HepG2 (cell line): ENCODE results near the gene RHOT2. TPM values are rescaled to one million over a fixed set of nuclear protein-coding genes. Genes with fewer than 3 reads are reported as not detected.
A peak's percentile ranks its signal among the peaks of the same experiment; 100 is the strongest.

ENCODE experiments used
- CREM ChIP-seq, 2 experiments: sonication (generic) in 1 of 2; formaldehyde crosslinking in 1 of 2; IDR thresholded peaks; 2 replicates each; pipeline versions ENCODE4 v1.4.0 to v1.6.1; 2016 to 2020; ENCODE audit warnings: antibody characterized with exemption in 1 of 2, mild to moderate bottlenecking in 1 of 2, missing genetic modification reagents in 1 of 2
- DMAP1 ChIP-seq: IDR thresholded peaks from 2 replicates; pipeline ENCODE4 v1.6.1; 2016
- JARID2 ChIP-seq: sonication (generic); formaldehyde crosslinking; IDR thresholded peaks from 2 replicates; pipeline ENCODE4 v1.8.1; 2023; ENCODE audit warnings: missing genetic modification reagents, inconsistent platforms; ENCODE audit not compliant: insufficient replicate concordance
- MEIS1 ChIP-seq: sonication (generic); formaldehyde crosslinking; IDR thresholded peaks from 2 replicates; pipeline ENCODE4 v1.9.0; 2021; ENCODE audit warnings: mild to moderate bottlenecking, missing genetic modification reagents, moderate library complexity, borderline replicate concordance
- RAD21 ChIP-seq: fragments of 450-650 bp; formaldehyde crosslinking; IDR thresholded peaks from 2 replicates; pipeline ENCODE4 v1.5.0; 2020; ENCODE audit warnings: mild to moderate bottlenecking
- SALL1 ChIP-seq: sonication (generic); formaldehyde crosslinking; IDR thresholded peaks from 2 replicates; pipeline ENCODE4 v1.8.0; 2022; ENCODE audit warnings: mild to moderate bottlenecking, missing genetic modification reagents
- U2AF1 ChIP-seq: fragments of 200-400 bp; formaldehyde crosslinking; optimal IDR thresholded peaks from 2 replicates; pipeline ENCODE3; 2017; ENCODE audit warnings: mild to moderate bottlenecking, low read depth, low read length
- ZNF263 ChIP-seq: sonication (generic); formaldehyde crosslinking; IDR thresholded peaks from 2 replicates; pipeline ENCODE4 v1.4.0; 2020; ENCODE audit warnings: missing genetic modification reagents
- ZNF331 ChIP-seq: sonication (generic); formaldehyde crosslinking; IDR thresholded peaks from 2 replicates; pipeline ENCODE4 v1.4.0; 2020; ENCODE audit warnings: missing genetic modification reagents
- ZNF670 ChIP-seq: sonication (generic); formaldehyde crosslinking; IDR thresholded peaks from 2 replicates; pipeline ENCODE4 v1.8.0; 2022; ENCODE audit warnings: mild to moderate bottlenecking, missing genetic modification reagents, borderline replicate concordance
- ZNF678 ChIP-seq: sonication (generic); formaldehyde crosslinking; IDR thresholded peaks from 2 replicates; pipeline ENCODE4 v1.4.0; 2020; ENCODE audit warnings: mild to moderate bottlenecking, missing genetic modification reagents
- ZNF816 ChIP-seq: sonication (generic); formaldehyde crosslinking; IDR thresholded peaks from 2 replicates; pipeline ENCODE4 v1.8.0; 2022; ENCODE audit warnings: missing genetic modification reagents, mild to moderate bottlenecking, borderline replicate concordance
- polyA plus RNA-seq, 8 experiments: library from polyadenylated mRNA; depleted of rRNA in 3 of 8; stranded (reverse) in 7 of 8; unstranded in 1 of 8; fragments of >200 nt; fragmentation: Illumina TruSeq in 4 of 8; extraction: Trizol in 4 of 8; gene quantifications; 2 replicates each; pipeline versions ENCODE4 v1.2.1 to v1.2.3, GENCODE V29; 2011 to 2016; ENCODE audit warnings: low read depth in 4 of 8, missing spikeins in 1 of 8, mixed read lengths in 1 of 8; ENCODE audit not compliant: insufficient read depth in 1 of 8
- total RNA-seq, 5 experiments: library from RNA; depleted of rRNA; stranded (reverse); fragments of >200 nt; fragmentation: Illumina TruSeq; extraction: Trizol; gene quantifications; 2 replicates each; pipeline ENCODE4 v1.2.3, GENCODE V29; 2016; ENCODE audit warnings: low read depth in 1 of 5
- TF ChIP-seq, protein P1 (sequence below): sonication (generic); formaldehyde crosslinking; IDR thresholded peaks from 2 replicates; pipeline ENCODE4 v1.9.0; 2021; ENCODE audit warnings: mild to moderate bottlenecking, missing genetic modification reagents
- TF ChIP-seq, protein P2 (sequence below): sonication (generic); formaldehyde crosslinking; IDR thresholded peaks from 2 replicates; pipeline ENCODE4 v1.5.1; 2020; ENCODE audit warnings: missing genetic modification reagents, mild to moderate bottlenecking, borderline replicate concordance
- TF ChIP-seq, protein P3 (sequence below): sonication (generic); formaldehyde crosslinking; IDR thresholded peaks from 2 replicates; pipeline ENCODE4 v1.4.0; 2020; ENCODE audit warnings: missing genetic modification reagents
- TF ChIP-seq, protein P4 (sequence below): IDR thresholded peaks from 2 replicates; pipeline ENCODE4 v1.6.1; 2012; ENCODE audit warnings: inconsistent platforms

Gene RHOT2
- total and polyA plus RNA-seq, 2 of the 13 experiments (the other 11 are each of a cell fraction or from before 2014, with no cell fraction given), result 63.6 to 76.9 TPM

DNA sequence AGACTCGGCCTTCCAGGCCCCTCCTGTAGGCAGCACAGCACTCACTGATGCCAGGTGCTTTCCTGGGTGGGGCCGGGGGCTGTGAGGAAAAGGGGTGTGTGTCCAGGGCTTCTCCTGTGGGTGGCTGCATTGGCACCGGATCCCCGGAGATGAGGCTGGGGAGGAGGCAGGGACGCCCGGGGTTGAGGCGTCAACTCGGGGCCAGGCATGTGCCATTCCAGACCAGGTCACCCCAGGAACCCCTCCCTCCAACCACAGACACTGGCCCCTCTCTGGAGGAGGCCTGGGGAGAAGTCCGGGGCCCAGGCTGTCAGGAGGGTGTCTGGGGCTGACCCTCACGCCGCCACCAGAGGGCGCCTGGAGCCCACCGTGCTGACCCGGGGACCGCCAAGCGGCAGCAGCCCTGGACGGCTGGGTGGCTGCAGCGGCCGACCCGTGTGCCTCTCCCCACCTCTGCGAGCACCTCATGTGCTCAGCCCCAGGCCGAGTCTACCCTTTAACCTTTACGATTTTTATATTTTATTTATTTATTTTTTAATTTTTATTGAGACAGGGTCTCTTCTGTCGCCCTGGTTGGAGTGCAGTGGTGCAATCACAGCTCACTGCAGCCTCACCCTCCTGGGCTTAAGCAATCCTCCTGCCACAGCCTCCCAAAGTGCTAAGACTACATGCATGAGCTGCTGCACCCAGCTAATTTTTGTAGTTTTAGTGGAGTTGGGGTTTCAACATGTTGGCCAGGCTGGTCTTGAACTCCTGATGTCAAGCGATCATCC is 43.8 kb downstream of the RHOT2 start (continued):
- TF ChIP-seq, protein P1, sequence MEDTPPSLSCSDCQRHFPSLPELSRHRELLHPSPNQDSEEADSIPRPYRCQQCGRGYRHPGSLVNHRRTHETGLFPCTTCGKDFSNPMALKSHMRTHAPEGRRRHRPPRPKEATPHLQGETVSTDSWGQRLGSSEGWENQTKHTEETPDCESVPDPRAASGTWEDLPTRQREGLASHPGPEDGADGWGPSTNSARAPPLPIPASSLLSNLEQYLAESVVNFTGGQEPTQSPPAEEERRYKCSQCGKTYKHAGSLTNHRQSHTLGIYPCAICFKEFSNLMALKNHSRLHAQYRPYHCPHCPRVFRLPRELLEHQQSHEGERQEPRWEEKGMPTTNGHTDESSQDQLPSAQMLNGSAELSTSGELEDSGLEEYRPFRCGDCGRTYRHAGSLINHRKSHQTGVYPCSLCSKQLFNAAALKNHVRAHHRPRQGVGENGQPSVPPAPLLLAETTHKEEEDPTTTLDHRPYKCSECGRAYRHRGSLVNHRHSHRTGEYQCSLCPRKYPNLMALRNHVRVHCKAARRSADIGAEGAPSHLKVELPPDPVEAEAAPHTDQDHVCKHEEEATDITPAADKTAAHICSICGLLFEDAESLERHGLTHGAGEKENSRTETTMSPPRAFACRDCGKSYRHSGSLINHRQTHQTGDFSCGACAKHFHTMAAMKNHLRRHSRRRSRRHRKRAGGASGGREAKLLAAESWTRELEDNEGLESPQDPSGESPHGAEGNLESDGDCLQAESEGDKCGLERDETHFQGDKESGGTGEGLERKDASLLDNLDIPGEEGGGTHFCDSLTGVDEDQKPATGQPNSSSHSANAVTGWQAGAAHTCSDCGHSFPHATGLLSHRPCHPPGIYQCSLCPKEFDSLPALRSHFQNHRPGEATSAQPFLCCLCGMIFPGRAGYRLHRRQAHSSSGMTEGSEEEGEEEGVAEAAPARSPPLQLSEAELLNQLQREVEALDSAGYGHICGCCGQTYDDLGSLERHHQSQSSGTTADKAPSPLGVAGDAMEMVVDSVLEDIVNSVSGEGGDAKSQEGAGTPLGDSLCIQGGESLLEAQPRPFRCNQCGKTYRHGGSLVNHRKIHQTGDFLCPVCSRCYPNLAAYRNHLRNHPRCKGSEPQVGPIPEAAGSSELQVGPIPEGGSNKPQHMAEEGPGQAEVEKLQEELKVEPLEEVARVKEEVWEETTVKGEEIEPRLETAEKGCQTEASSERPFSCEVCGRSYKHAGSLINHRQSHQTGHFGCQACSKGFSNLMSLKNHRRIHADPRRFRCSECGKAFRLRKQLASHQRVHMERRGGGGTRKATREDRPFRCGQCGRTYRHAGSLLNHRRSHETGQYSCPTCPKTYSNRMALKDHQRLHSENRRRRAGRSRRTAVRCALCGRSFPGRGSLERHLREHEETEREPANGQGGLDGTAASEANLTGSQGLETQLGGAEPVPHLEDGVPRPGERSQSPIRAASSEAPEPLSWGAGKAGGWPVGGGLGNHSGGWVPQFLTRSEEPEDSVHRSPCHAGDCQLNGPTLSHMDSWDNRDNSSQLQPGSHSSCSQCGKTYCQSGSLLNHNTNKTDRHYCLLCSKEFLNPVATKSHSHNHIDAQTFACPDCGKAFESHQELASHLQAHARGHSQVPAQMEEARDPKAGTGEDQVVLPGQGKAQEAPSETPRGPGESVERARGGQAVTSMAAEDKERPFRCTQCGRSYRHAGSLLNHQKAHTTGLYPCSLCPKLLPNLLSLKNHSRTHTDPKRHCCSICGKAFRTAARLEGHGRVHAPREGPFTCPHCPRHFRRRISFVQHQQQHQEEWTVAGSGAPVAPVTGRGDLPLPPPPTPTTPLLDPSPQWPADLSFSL, result no peak
- no peak for TF ChIP-seq CREM (IDR thresholded peaks at IDR 0.05)
- no peak for TF ChIP-seq CREM (CRISPR knock-in tag; IDR thresholded peaks at IDR 0.05)
- TF ChIP-seq DMAP1, result no peak
- TF ChIP-seq, protein P2, sequence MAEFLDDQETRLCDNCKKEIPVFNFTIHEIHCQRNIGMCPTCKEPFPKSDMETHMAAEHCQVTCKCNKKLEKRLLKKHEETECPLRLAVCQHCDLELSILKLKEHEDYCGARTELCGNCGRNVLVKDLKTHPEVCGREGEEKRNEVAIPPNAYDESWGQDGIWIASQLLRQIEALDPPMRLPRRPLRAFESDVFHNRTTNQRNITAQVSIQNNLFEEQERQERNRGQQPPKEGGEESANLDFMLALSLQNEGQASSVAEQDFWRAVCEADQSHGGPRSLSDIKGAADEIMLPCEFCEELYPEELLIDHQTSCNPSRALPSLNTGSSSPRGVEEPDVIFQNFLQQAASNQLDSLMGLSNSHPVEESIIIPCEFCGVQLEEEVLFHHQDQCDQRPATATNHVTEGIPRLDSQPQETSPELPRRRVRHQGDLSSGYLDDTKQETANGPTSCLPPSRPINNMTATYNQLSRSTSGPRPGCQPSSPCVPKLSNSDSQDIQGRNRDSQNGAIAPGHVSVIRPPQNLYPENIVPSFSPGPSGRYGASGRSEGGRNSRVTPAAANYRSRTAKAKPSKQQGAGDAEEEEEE (CRISPR knock-in tag), result no peak
- TF ChIP-seq ZNF816, result no peak
- no peak for TF ChIP-seq ZNF678
- TF ChIP-seq MEIS1 (CRISPR knock-in tag), result peak; percentile 46; the same call in 1 of the 2 replicates
- TF ChIP-seq U2AF1, result no peak
- TF ChIP-seq RAD21 (CRISPR knock-in tag), result peak; percentile 97
- no peak for TF ChIP-seq ZNF263
- peak; percentile 39; the same call in 1 of the 2 replicates for TF ChIP-seq SALL1 (CRISPR knock-in tag)
- TF ChIP-seq ZNF331 (CRISPR knock-in tag), result peak; percentile 32; the same call in 1 of the 2 replicates
- no peak for TF ChIP-seq ZNF670
- TF ChIP-seq, protein P3, sequence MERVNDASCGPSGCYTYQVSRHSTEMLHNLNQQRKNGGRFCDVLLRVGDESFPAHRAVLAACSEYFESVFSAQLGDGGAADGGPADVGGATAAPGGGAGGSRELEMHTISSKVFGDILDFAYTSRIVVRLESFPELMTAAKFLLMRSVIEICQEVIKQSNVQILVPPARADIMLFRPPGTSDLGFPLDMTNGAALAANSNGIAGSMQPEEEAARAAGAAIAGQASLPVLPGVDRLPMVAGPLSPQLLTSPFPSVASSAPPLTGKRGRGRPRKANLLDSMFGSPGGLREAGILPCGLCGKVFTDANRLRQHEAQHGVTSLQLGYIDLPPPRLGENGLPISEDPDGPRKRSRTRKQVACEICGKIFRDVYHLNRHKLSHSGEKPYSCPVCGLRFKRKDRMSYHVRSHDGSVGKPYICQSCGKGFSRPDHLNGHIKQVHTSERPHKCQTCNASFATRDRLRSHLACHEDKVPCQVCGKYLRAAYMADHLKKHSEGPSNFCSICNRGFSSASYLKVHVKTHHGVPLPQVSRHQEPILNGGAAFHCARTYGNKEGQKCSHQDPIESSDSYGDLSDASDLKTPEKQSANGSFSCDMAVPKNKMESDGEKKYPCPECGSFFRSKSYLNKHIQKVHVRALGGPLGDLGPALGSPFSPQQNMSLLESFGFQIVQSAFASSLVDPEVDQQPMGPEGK (CRISPR knock-in tag), result peak; percentile 44; the same call in 1 of the 2 replicates
- TF ChIP-seq, protein P4, sequence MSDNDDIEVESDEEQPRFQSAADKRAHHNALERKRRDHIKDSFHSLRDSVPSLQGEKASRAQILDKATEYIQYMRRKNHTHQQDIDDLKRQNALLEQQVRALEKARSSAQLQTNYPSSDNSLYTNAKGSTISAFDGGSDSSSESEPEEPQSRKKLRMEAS, result peak; percentile 51; the same call in 1 of the 2 replicates
- TF ChIP-seq JARID2, result no peak
